HG02885 (cell line): Measurements from ENCODE around the gene GRAMD1B.
"Not testable (repeated sequence)": the region's sequence is repeated elsewhere in the genome, so short reads cannot be mapped to it uniquely, and the experiment has no call there.

ENCODE experiments used
- ATAC-seq: cut with Tn5 transposase; IDR thresholded peaks from one replicate; pipeline ENCODE4 v1.9.1; 2021; ENCODE audit warnings: mild to moderate bottlenecking; ENCODE audit not compliant: unreplicated experiment, poor library complexity

The GRAMD1B gene

DNA sequence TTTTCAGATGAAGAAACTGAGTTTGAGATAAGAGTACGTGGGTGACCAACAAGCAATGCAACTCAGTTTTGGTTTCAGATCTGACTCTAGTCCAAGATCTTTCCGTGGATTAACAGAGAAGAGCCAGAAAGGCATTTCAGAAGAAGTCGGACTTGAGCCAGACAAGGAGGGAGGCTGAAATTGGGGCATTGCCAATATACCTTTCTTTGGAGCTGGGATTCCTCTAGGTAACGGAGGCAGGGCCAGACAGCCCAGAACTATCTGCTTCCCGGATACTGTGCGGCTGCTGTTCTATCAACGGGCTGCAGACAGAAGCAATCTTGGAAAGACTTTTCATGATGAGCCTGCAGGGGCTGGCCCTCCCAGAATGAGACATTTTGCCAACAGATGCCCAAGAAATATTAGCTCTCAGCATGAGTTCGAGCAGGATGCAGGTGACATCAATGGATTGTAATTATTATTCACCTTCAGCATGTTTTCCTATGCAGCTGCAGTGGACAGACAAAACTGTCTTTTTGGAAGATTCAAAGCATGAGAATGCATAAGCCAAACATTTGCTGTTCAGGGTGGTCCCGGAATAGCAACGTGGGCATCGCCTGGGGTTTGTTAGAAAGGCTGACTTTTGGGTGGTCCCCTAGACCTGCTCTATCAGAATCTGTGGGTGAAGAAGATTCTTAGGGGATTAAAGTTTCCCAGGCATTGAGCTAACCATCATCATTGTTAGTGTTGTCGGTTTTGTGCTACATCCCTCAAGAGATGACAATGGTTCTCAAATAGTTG lies 128.7 kb downstream of the GRAMD1B start:
- no peak for ATAC-seq

DNA sequence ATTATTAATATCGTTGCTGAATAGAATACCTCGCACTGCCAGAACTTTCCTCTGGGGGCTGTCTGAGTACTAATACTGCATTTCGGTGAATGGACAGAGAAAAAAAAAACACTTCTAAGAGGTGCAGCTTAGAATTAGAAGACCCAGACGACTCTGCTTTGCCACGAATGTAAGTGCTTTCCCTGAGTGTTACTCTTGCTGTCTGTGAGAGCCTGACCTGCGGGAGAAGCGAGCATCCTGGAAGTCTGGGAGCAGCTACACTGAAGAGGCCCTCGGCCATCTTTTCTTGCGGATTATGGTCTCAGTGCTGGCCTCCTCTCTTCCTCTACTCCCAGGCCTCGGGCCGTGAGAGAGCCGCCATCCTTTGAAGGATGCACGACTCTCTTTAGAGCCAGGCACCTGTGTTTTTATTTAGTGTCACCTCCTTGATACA lies 129.5 kb downstream of the GRAMD1B start:
- no peak for ATAC-seq

DNA sequence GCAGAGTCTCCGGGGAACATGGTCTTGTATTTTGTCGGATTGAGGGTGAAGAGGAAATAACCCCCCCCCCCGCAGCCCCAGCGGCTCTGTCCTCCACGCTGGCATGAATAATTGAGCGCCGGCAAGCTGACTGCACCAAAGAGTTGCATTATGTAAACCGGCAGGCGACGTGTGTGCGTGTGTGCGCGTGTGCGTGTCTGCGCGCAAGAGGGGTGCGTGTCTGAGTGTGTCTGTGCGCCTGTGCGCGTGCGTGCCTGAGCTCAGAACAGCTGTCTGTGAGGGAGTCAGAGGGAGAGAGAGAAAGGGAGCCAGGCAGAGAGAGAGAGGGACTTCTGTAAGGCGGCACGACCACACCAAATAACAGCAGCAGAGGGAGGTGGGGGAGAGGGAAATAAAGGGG lies 129.9 kb downstream of the GRAMD1B start:
- ATAC-seq: peak; percentile 82

DNA sequence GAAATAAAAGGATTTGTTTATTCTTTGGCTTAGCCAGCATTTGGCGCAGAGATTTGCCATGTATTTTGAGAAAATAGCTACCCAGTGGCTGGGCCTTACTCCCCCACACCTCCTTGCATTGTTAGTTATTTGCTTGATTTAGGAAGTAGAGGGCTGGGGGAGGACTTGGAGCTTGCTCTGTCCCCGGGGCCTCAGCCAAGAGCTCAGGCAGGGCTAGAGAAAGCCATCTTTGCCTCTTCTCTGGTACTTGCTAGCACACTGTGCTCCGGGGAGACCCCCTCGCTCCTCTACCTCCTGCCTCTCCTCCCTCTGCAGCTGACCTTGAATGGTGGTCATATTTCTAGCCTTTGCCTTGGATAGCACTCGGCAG lies 131.3 kb downstream of the GRAMD1B start:
- ATAC-seq: no peak

DNA sequence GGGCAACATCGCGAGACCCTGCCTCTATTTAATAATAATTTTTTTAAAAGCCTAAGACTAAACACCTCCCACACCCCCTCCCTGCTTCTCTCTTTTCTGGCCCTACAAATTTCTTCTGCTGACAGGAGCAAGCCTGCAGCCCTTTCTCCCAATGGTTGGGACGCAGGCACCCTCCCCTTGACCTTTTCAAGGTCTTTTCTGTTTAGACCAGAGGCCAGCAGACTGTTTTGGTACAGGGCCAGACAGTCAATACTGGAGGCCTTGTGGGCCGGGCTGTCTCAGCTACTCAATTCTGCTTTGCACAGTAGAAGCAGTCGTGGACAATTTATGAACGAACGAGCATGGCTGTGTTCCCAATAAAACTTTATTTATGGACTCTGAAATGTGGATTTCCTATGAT lies 132.1 kb downstream of the GRAMD1B start:
- ATAC-seq: no peak

DNA sequence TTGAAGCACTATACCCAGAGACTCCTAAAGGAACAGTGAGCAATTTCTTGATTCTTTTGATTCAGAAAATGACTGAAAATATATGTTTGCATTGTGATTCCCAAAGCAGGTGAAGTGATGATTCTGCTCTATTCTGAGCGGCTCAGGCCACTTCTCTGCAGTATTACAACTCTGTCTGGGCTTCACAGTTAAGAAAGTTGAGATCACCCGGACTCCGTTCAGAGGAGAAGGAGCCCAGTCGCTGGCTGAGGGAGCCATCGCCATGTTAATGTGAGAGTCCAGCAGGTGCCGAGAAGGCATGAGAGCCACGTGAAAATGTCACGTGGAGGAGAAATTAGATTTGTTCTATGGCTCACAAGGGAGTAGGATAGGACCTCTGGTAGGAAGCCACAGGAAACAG lies 132.8 kb downstream of the GRAMD1B start:
- no peak for ATAC-seq

DNA sequence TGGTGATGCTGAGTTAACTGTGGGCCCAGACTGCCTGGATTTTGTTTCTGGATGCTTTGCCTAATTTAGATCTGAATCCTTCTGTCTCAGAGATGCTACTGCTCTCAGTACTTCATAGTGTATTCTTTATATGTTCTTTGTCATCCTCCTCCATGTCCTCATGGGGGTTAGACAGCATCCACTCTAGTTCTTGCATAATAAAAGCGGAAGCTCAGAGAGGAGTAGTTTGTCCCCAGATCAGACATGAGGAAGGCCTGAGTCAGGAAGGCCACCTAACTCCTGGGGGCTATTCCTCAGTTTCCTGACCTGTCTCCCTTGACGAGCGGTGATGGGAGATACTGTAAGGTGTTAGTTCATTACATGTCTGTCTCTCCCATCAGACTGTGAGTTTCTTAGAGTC lies 134.2 kb downstream of the GRAMD1B start:
- no peak for ATAC-seq

DNA sequence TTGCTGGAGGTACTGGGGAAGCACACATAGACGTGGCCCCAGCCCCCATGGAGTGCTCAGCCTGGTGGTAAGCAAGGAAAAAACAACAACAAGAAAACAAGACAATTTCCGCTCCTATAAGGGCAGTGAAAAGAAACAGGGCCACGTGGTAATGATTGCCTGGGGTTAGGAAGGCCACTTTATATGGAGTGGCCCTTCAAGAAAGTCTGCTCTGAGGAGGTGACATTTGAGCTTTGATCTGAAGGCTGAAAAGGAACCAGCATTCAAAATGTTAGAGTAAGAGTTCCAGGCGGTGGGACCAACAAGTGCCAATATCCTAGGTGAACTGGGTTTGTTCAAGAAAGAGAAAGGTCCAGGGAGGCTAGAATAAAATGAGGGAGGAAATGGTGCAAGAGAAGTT lies 136.8 kb downstream of the GRAMD1B start:
- no peak for ATAC-seq

DNA sequence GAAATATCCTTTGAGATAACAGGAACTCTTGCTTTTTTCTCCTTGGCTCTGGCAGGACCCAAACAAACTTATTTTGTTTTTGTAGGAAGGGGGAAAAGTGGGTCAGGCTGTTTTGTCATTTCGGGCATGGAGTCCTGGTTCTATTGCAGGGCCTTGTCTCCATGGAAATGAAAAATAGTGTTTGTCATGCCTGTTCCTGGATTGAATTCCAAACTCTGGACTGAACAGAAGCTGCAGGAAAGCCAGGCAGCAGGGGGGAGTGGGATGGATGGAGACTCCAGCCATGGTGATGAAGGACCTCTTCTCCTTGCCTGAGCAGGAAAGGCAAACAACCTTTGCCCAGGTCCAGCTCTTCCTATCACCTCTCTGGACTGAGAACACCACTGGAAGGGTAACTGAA lies 137.4 kb downstream of the GRAMD1B start:
- ATAC-seq: no peak

DNA sequence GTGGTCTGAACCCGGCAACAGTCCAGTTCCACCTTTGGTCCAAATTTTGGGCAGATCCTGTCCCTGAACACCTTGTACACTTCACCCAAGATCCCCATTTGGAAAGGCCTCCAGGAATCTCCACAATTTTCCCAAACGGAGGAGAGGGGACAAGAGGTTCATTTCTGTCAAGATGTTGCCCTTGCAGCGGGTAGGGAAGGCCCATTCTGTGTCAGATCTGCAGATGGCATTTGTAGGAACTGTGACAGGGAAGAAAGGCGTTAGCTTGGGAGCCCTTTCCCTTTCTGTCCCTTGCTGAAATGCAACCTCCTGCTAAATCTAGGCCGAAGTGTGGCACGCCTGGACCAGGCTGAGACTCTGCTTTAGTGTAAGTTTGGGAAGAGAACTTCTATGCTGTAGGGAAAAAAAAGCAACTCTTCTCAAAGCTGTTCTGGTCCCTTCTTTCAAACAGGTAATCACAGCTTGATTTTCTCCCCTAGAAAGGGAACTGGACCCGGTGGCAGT lies 138.3 kb downstream of the GRAMD1B start:
- ATAC-seq: no peak

DNA sequence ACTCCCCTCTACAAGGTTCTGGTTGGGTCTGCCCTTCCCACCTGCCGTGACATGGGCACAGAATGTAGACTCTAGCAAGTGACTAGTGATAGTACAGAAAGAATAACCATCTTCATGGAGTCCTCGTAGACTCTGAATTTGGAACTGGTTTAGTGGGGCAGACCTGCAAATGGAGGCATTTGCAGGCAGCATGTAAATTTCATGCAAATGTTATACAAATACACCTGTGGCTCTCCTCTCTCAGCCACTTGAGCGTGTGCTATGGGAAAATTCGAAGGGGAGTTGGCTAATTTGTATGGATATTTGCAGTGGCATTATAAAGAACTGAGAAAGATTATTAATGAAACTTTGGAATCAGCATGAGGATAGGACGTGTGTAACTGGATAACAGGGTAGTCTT lies 139.3 kb downstream of the GRAMD1B start:
- ATAC-seq: no peak

DNA sequence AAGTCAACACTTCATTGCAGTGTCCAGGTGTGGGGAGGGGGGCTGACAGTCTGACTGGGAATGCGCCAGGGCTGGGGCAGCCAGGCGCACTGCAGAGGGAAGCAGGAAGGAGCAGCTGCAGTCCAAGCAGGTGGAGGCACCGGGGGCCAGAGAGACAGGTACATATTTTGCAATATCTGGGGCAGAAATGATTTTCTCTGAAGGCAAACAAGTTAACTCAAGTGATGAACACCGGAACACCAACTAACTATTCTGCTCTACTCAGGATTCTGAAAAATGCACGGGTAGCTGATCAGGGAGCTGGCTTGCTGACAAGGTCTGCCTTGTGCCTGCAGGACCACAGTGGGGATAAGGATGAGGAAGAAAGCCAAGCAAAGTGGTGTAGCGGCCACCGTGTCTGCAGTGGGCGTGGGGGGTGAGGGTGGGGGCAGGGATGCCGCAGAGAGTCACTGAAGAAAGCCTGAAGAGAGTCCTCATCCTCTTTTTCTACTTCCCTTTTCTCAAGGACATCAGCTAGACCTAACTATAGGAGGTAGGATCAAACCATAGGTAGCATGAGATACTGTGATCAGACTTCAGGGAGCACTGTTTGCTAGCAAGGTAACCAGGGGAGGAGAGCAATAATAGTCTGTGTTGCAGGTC lies 141.0 kb downstream of the GRAMD1B start:
- no peak for ATAC-seq

DNA sequence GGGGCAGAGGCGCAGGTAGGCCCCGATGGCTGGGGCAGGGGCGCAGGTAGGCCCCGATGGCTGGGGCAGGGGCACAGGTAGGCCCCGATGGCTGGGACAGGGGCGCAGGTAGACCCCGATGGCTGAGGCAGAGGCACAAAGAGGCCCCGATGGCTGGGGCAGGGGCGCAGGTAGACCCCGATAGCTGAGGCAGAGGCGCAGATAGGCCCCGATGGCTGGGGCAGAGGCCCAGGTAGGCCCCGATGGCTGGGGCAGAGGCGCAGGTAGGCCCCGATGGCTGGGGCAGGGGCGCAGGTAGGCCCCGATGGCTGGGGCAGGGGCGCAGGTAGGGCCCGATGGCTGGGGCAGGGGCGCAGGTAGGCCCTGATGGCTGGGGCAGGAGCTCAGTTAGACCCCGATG lies 142.7 kb downstream of the GRAMD1B start:
- not testable (repeated sequence) for ATAC-seq

DNA sequence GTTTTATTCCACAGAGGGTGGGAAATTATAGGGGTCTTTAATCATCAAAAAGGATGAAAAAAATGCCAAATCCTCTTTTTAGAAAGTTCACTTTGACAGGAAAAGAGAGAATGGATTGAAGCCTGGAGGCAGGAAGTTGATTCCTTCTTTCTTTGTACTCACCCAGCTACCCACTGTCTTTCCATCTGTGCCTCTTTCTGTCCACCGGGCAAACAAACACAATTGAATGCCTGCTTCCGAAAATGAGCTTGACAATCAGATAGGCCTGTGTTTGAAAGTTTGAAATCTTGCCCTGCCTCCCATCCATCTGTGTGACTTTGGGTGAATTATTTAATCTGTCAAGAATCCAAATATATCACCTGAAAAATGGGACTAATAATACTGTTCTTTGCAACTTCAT lies 143.2 kb downstream of the GRAMD1B start:
- no peak for ATAC-seq

DNA sequence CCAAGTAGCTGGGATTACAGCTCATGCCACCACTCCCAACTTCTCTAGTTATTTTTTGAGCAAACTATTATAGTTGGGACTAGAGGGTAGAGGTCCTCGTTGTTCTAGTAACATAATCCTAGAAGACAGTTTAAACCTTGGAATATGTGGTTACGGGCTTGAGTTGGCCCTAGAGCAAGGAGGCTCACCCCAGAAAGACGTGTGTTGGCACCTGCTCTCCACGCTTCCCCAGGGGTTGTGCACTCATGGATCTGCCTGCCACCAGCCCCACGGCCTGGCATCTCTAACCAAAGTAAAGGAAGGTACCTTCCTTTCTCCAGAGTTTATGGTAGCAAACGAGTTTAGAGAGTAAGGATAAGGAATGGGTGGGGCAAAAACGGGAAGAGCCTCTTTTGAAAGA lies 145.4 kb downstream of the GRAMD1B start:
- ATAC-seq: no peak

DNA sequence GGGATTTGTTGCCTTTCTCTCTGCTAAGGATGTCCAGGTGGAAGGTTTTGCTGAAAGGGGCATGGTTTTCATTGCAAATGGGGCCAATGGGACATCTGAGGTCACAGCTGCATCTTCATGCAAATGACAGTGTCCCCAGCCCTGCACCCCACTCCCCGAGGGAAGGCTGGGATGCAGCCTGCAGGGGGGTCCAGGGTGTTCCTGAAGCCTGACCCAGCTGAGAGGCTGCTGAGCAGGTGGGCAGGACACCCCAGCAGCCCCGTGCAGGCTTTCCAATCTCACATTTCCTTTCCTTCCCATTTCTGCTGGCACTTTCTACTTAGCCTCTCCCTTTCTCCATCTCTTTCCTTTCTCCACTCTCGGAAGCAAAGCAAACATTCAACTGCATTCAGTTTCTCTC lies 146.0 kb downstream of the GRAMD1B start:
- ATAC-seq: no peak

DNA sequence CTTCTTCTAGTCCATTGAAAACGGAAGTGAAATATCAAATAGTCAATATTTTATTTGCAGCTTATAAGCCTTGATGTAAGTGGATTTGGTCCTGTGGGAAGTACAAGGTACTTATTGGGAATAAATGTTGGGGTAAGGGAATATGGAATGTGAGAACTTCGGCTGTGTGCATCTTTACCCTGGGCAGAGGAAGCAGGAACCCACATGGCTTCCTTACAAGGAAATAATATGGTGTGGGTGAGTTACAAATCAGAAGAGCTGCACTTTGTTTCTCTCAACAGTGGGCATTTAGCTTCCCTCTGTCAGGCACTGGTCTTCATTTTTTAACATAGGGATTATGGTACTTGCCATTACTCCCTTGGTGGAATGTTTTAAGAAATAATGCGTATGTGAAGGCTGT lies 146.4 kb downstream of the GRAMD1B start:
- ATAC-seq: no peak

DNA sequence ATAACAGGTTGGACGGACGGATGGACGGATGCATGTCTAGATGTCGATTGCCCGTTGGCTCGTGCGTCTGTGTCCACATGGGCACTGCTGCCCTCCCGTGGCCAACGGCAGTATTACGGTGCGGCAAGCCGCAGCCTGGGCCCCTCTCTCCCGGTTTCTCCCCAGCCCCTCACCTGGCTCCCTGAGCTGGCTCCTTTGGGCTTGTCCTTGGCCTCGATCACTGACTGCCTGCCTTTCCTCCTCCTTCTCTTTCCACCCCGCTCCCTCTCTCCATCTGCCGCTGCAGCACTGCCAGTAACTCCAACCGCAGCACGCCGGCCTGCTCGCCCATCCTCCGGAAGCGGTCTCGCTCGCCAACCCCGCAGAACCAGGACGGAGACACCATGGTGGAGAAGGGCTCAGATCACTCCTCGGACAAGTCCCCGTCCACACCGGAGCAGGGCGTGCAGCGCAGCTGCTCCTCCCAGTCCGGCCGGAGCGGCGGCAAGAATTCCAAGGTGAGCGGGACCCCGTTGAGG lies 147.1 kb downstream of the GRAMD1B start:
- peak; percentile 69 for ATAC-seq

DNA sequence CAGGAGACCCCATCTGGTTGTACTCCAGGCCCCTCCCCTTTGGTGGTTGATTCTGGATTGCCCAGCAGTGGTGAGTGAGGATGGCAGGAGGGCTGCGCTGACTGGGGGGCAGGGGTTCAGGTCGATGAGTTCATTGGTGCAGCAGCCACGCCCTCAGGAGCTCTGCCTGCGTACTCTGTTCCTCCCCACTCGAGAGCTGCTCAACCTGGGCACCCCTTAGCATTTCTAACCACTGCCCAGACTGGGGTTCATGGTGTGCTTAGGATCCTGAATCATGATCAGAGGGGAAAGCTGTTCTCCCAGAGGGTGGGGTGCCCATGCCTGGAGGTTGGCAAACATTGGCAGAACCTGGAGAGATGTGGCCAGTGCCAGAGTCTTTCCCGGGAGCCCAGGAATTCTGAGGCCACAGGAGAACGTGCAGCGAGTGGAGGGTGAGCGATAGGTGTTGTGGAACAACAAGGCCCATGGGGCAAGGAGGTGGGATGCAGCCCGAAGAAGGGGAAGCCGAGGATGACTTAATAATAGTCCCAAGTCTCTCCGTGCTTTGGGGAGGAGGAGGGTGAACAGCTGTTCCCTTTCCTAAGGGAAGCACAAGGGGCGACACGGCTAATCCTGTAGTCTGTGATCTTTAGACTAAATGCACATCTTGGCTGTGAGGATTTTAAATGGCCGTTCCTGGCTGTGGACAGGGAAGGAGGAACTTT lies 148.9 kb downstream of the GRAMD1B start:
- no peak for ATAC-seq

DNA sequence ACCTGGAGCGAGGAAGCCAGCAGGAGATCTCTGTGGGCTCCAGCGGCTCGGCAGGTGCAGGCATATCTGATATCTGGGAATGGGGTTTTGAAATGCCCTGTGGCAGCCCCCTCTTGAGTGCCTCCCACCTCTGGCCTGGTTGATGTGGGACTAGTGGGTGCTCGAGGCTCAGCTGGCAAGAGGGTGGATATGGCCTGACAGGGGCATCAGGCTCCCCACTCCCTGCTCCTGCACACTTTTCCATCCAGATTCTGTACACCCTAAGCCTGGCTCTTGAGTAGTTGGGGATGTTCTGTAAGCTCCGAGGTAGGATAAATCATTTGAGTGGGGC lies 149.4 kb downstream of the GRAMD1B start:
- ATAC-seq: no peak

DNA sequence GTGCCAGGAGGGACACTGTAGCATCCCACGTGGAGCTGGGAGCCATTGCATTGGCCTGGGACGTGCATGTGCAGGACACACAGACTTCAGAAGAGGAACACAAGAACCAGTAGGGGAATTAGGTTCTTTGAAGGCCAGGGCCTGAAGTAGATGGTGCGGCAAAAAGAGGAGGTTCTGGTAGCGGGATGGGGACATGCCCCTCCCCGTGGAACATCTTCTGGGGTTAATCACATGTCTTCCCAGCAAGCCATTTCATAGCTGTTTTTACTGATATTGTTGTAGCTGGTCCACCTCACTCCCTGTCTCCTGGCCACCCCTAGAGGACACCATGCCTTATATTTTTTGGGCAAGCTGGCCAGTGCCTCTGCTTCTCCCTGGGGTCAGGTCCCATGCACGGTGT lies 150.1 kb downstream of the GRAMD1B start:
- ATAC-seq: no peak
